AG08395 (cell line): ENCODE data around the gene HOTAIR.

Experiments
- DNase-seq: peaks from one replicate; pipeline ENCODE4 v3.0.0; 2012; ENCODE audit warnings: mixed read lengths, low spot score

HOTAIR gene

GRCh38 chr12:53961025-53961761 is 13.6 kb downstream of the HOTAIR start:
- DNase-seq = no peak

- no peak for DNase-seq
Observed at GRCh38 chr12:53960187-53961024, 14.3 kb downstream of the HOTAIR start.

GRCh38 chr12:53959314-53959713 is 15.4 kb downstream of the HOTAIR start:
- DNase-seq = no peak

GRCh38 chr12:53958128-53958527 is 16.6 kb downstream of the HOTAIR start:
- no peak for DNase-seq

- DNase-seq = no peak
Observed at GRCh38 chr12:53956914-53957536, 17.7 kb downstream of the HOTAIR start.

GRCh38 chr12:53956251-53956887 is 18.4 kb downstream of the HOTAIR start:
- DNase-seq = no peak

GRCh38 chr12:53955776-53956250 is 18.9 kb downstream of the HOTAIR start:
- no peak for DNase-seq

GRCh38 chr12:53955036-53955775 is 19.5 kb downstream of the HOTAIR start:
- no peak for DNase-seq

- no peak for DNase-seq
Observed at GRCh38 chr12:53954694-53955035, 20.1 kb downstream of the HOTAIR start, which contains the start of gene HOXC12. Gene HOXC12, plus strand, starts transcription at chr12:53954903. Its CDS starts 27 bp downstream, at chr12:53954930.

GRCh38 chr12:53953831-53954693 is 20.7 kb downstream of the HOTAIR start:
- no peak for DNase-seq

GRCh38 chr12:53952871-53953734 is 21.7 kb downstream of the HOTAIR start:
- DNase-seq = peak; percentile 29

GRCh38 chr12:53952335-53952694 is 22.4 kb downstream of the HOTAIR start:
- peak; percentile 26 for DNase-seq

- no peak for DNase-seq
Observed at GRCh38 chr12:53951577-53952334, 23.0 kb downstream of the HOTAIR start.

GRCh38 chr12:53950789-53951576 is 23.8 kb downstream of the HOTAIR start:
- DNase-seq = no peak

GRCh38 chr12:53950437-53950773 is 24.3 kb downstream of the HOTAIR start:
- DNase-seq = no peak

GRCh38 chr12:53949631-53950436 is 24.9 kb downstream of the HOTAIR start:
- no peak for DNase-seq
